Stimulated activated naive CD8-positive, alpha-beta T cell treated with anti-CD3 and anti-CD28 coated beads, Interleukin-15, amount 100 ng/mL, for 72 hours (primary cell): ENCODE measurements around the gene MFRP.

Source experiments
- ATAC-seq: fragments of 150-1000 bp; cut with Tn5 transposase; 2 replicates; pipeline ENCODE4 v1.10.0; 2021; ENCODE audit warnings: mild to moderate bottlenecking, moderate library complexity
- DNase-seq, 2 donors: peaks; one replicate each; pipeline ENCODE4 v3.0.0; 2021 to 2022
- H3K27ac Mint-ChIP-seq, 2 donors: one replicate each; pipeline ENCODE4 v1.8.0; 2022; ENCODE audit warnings: mild to moderate bottlenecking in 2 of 2, mixed read lengths in 2 of 2, moderate library complexity in 2 of 2
- H3K27me3 Mint-ChIP-seq: one replicate; pipeline ENCODE4 v1.8.0; 2022; ENCODE audit warnings: mixed read lengths
- H3K4me1 Mint-ChIP-seq: one replicate; pipeline ENCODE4 v1.8.0; 2022; ENCODE audit warnings: mild to moderate bottlenecking, mixed read lengths
- H3K4me3 Mint-ChIP-seq, 2 donors: one replicate each; pipeline ENCODE4 v1.8.0; 2022; ENCODE audit warnings: mild to moderate bottlenecking in 2 of 2, mixed read lengths in 2 of 2, moderate library complexity in 1 of 2
- H3K9me3 Mint-ChIP-seq, 2 donors: one replicate each; pipeline ENCODE4 v1.8.0; 2022; ENCODE audit warnings: mixed read lengths in 2 of 2

MFRP gene

GRCh38 chr11:119306373-119306890, 40.1 kb downstream of the MFRP start:
- Mint-ChIP-seq H3K9me3 (no peaks in the 10 kb centered on the region), H3K4me3 (peak overlapping the region; percentile 67 to 68), H3K4me1 (peaks cover 43% of the 10 kb centered on the region), H3K27me3 (no peaks in the 10 kb centered on the region), H3K27ac (peak overlapping the region; percentile 90 to 94)
- ATAC-seq (peak; percentile 87), DNase-seq (peak in 1 of 2 donors; percentile 37)

- no peaks in the 10 kb centered on the region for H3K27me3 Mint-ChIP-seq
- H3K27ac Mint-ChIP-seq, result peak overlapping the region; percentile 94
- H3K4me3 Mint-ChIP-seq, result peak overlapping the region; percentile 38 to 68
- H3K9me3 Mint-ChIP-seq, result no peaks in the 10 kb centered on the region
- peaks cover 38% of the 10 kb centered on the region for H3K4me1 Mint-ChIP-seq
- ATAC-seq (peak; percentile 24), DNase-seq (no peak)
These were observed 40.7 kb downstream of the MFRP start for GRCh38 chr11:119305556-119306372.

GRCh38 chr11:119303227-119303718, 43.2 kb downstream of the MFRP start:
- Mint-ChIP-seq H3K27me3 (no peaks in the 10 kb centered on the region), H3K4me3 (no peak overlapping the region), H3K27ac (no peak overlapping the region), H3K4me1 (peaks cover 37% of the 10 kb centered on the region), H3K9me3 (no peaks in the 10 kb centered on the region)
- ATAC-seq, result no peak
- DNase-seq, result no peak

DNA sequence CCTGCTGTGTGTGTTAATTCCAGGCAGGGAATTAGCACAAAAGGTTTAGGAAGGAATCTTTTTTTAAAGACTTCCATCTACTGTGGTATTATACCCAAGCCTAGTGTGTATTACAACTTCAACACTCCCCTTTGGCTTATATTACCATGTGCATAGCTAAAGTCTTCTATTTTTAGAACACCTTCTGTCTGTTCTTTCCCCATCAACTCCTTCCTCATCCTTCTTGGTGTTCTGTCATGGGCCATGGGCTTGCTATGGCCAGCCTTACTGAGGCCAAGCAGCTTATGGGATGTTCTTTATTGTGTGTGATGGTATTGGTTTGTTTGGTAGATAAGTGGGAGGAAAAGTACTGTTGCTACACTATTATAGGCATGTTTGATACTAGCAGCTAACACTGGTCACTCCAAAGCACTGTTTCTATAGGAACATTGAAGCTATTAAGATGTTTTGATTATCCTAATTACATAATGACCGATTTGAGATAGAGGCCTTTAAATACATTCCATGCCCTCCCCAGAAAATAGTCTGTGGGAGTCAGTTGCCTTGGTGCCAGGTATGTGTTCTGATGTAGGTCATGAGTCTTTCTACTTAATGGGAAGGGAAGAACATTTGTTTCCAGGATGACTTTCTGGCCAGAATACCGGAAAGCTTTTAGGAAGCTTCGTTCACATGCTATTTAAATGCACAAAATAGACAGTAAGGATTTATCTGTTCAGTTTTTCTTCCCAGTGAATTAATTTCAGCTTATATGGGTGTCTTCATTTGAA, 46.1 kb downstream of the MFRP start:
- Mint-ChIP-seq H3K4me3 (no peak overlapping the region), H3K9me3 (no peaks in the 10 kb centered on the region), H3K27me3 (no peaks in the 10 kb centered on the region), H3K27ac (no peak overlapping the region), H3K4me1 (peaks cover 15% of the 10 kb centered on the region)
- DNase-seq, result no peak
- ATAC-seq, result no peak

DNA sequence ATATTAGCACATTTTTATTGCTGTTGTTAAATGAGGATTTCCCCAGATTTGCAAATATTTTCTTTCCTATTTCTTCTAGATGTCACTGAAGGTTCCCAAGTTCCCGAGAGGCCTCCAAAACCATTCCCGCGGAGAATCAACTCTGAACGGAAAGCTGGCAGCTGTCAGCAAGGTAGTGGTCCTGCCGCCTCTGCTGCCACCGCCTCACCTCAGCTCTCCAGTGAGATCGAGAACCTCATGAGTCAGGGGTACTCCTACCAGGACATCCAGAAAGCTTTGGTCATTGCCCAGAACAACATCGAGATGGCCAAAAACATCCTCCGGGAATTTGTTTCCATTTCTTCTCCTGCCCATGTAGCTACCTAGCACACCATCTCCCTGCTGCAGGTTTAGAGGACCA, 47.1 kb downstream of the MFRP start:
- no peaks in the 10 kb centered on the region for H3K9me3 Mint-ChIP-seq
- H3K4me1 Mint-ChIP-seq, result peaks cover 6% of the 10 kb centered on the region
- no peak overlapping the region for H3K27ac Mint-ChIP-seq
- DNase-seq, result no peak
- H3K27me3 Mint-ChIP-seq, result no peaks in the 10 kb centered on the region
- ATAC-seq, result no peak
- H3K4me3 Mint-ChIP-seq, result no peak overlapping the region

- no peak for ATAC-seq
These were observed 47.8 kb downstream of the MFRP start for GRCh38 chr11:119298726-119299125.

GRCh38 chr11:119297938-119298337, 48.6 kb downstream of the MFRP start:
- Mint-ChIP-seq H3K4me3 (no peak overlapping the region), H3K9me3 (no peaks in the 10 kb centered on the region), H3K27me3 (no peaks in the 10 kb centered on the region), H3K4me1 (no peaks in the 10 kb centered on the region), H3K27ac (no peak overlapping the region)
- no peak for DNase-seq
- no peak for ATAC-seq

More at GRCh38 chr11:119298726-119299125, 47.8 kb downstream of the MFRP start:
- DNase-seq, result no peak
- H3K4me3 Mint-ChIP-seq, result no peak overlapping the region
- no peaks in the 10 kb centered on the region for H3K9me3 Mint-ChIP-seq
- H3K4me1 Mint-ChIP-seq, result no peaks in the 10 kb centered on the region
- no peak overlapping the region for H3K27ac Mint-ChIP-seq
- no peaks in the 10 kb centered on the region for H3K27me3 Mint-ChIP-seq

DNA sequence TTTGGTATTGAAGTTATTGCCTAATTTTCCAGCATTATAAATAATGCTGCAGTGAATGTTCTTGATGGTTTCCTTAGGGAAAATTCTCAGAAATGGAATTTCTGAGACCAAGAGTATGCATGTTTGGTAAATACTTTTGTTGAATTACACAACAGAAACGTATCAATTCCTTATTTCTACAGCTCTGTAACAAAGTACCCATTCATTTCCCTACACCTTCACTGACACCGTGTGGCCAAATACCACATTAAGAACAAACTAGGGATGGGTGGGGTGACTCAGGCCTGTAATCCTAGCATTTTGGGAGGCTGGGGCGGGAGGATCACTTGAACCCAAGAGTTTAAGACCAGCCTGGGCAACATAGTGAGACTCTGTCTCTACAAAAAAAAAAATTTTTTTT, 51.3 kb downstream of the MFRP start:
- Mint-ChIP-seq H3K4me1 (no peaks in the 10 kb centered on the region), H3K27me3 (no peaks in the 10 kb centered on the region), H3K27ac (no peak overlapping the region), H3K4me3 (no peak overlapping the region), H3K9me3 (no peaks in the 10 kb centered on the region)
- ATAC-seq, result no peak
- no peak for DNase-seq

- ATAC-seq, result no peak
These were observed 53.0 kb downstream of the MFRP start for GRCh38 chr11:119293461-119293860.

DNA sequence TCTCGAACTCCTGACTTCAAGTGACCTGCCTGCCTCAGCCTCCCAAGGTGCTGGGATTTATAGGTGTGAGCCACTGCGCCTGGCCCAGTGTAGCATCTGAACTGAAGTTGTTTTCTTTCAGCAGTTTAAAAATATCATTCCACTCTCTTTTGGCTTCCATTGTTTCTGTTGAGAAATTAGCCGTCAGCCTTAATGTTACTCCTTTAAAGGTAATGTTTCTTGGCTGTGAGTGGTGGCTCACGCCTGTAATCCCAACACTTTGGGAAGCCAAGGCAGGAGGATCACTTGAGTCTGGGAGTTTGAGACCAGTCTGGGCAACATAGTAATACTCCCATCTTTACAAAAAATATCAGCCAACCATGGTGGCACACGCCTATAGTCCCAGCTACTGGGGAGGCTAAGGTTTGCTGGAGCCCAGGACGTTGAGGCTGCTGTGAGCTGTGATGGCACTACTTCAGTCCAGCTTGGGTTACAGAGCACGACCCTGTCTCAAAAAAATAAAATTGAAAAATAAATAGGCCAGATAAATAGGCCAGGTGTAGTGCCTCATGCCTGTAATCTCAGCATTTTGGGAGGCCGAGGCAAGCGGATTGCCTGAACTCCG, 55.5 kb downstream of the MFRP start:
- ATAC-seq (no peak), DNase-seq (no peak)
- no peak overlapping the region for H3K27ac Mint-ChIP-seq
- no peak overlapping the region for H3K4me3 Mint-ChIP-seq
- H3K4me1 Mint-ChIP-seq, result no peaks in the 10 kb centered on the region
- no peaks in the 10 kb centered on the region for H3K9me3 Mint-ChIP-seq
- H3K27me3 Mint-ChIP-seq, result no peaks in the 10 kb centered on the region

More at GRCh38 chr11:119293461-119293860, 53.0 kb downstream of the MFRP start:
- Mint-ChIP-seq H3K4me1 (no peaks in the 10 kb centered on the region), H3K27ac (peak overlapping the region in 1 of 2 donors; percentile 74), H3K27me3 (no peaks in the 10 kb centered on the region), H3K4me3 (no peak overlapping the region), H3K9me3 (no peaks in the 10 kb centered on the region)
- DNase-seq, result no peak
